K562 (cell line): ENCODE results near the gene PIP5K1B. TPM values are rescaled to one million over a fixed set of nuclear protein-coding genes. Genes with fewer than 3 reads are reported as not detected.

Experiments used
- ELF1 ChIP-seq: fragments of 200-800 bp; sonication (Bioruptor generic); IDR thresholded peaks from 2 replicates; pipeline ENCODE4 v1.6.1; 2016; ENCODE audit warnings: missing genetic modification characterization, missing compliant biosample characterization
- GABPB1 ChIP-seq: sonication (generic); formaldehyde crosslinking; IDR thresholded peaks from 2 replicates; pipeline ENCODE4 v1.8.0; 2022; ENCODE audit warnings: mild to moderate bottlenecking, missing genetic modification reagents
- HSF4 ChIP-seq: fragments of 250-450 bp; sonication (Bioruptor Pico); IDR thresholded peaks from 2 replicates; pipeline ENCODE4 v2.1.2; 2022; ENCODE audit warnings: mild to moderate bottlenecking, moderate library complexity, borderline replicate concordance
- NFIX ChIP-seq: fragments of 250-450 bp; sonication (Bioruptor Pico); IDR thresholded peaks from 2 replicates; pipeline ENCODE4 v1.4.0; 2020; ENCODE audit warnings: low read depth, mild to moderate bottlenecking, moderate library complexity
- RBM15 ChIP-seq: fragments of 200-400 bp; formaldehyde crosslinking; IDR thresholded peaks from 2 replicates; pipeline ENCODE4 v1.6.1; 2018; ENCODE audit warnings: mild to moderate bottlenecking, low read length, moderate library complexity; ENCODE audit not compliant: insufficient read depth
- STAG1 ChIP-seq: sonication (generic); formaldehyde crosslinking; IDR thresholded peaks from 2 replicates; pipeline ENCODE4 v1.5.0; 2020; ENCODE audit warnings: missing genetic modification reagents, borderline replicate concordance
- TCF3 ChIP-seq: sonication (generic); formaldehyde crosslinking; IDR thresholded peaks from 2 replicates; pipeline ENCODE4 v1.4.0; 2020; ENCODE audit warnings: mild to moderate bottlenecking, missing genetic modification reagents
- ZNF431 ChIP-seq: sonication (generic); formaldehyde crosslinking; IDR thresholded peaks from 2 replicates; pipeline ENCODE4 v1.8.0; 2022; ENCODE audit warnings: mild to moderate bottlenecking, missing genetic modification reagents
- polyA plus RNA-seq, 8 experiments: library from polyadenylated mRNA; depleted of rRNA in 4 of 8; stranded (reverse) in 5 of 8; unstranded in 3 of 8; fragments of >200 nt; fragmentation: Nextera tagmentation in 2 of 8; fragmentation: Illumina TruSeq in 1 of 8; extraction: Ambion mirVana in 2 of 8; extraction: Trizol in 1 of 8; gene quantifications; 2 replicates each; pipeline versions ENCODE4 v1.2.1 to v1.2.3, GENCODE V29; 2011 to 2014; ENCODE audit warnings: inconsistent platforms in 1 of 8, missing spikeins in 1 of 8
- total RNA-seq, 7 experiments: library from RNA; depleted of rRNA in 6 of 7; stranded (reverse); fragments of >200 nt in 6 of 7; fragmentation: Illumina TruSeq in 2 of 7; extraction: Trizol in 2 of 7; gene quantifications; 2 replicates each; pipeline versions ENCODE4 v1.2.1 to v1.2.3, GENCODE V29; 2011 to 2021; ENCODE audit warnings: low replicate concordance in 1 of 7
- TF ChIP-seq, protein P1 (sequence below): IDR thresholded peaks from 3 replicates; pipeline ENCODE4 v1.6.1; 2011; ENCODE audit warnings: borderline replicate concordance, mild to moderate bottlenecking, moderate library complexity; ENCODE audit not compliant: insufficient read length; ENCODE audit errors: extremely low read depth
- TF ChIP-seq, protein P2 (sequence below): fragments of 250-450 bp; sonication (Bioruptor Pico); IDR thresholded peaks from 2 replicates; pipeline ENCODE4 v1.5.0; 2021
- TF ChIP-seq, protein P3 (sequence below): fragments of 450-650 bp; IDR thresholded peaks from 2 replicates; pipeline ENCODE4 v1.6.1; 2017; ENCODE audit warnings: antibody characterized with exemption, mild to moderate bottlenecking
- TF ChIP-seq, protein P4 (sequence below): fragments of 250-450 bp; sonication (Bioruptor Pico); IDR thresholded peaks from 2 replicates; pipeline ENCODE4 v1.4.0; 2020; ENCODE audit warnings: borderline replicate concordance

Gene PIP5K1B
- total and polyA plus RNA-seq, 9 of the 15 experiments (the other 6 are each of a cell fraction or from before 2014, with no cell fraction given), result 3.1 to 12.9 (median 7.4) TPM

DNA sequence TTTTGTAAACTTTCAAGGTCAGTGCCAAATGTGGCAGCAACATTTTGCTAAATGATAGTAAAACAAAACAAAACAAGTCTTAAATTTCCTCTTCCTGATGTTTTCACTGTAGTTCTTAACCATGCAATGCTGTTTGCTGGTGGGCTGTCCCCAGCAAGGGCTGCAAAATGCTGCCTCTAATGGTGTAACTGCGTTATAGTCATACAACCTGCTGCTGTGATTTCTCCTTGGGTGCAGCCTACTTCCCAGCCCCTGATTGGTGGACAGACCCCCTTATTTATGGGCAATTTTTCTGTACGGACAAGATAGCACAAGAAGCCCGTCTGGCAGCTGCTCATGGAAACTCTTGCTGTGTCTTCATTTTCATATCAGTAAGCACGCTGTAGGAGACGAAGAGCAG lies 26.6 kb upstream of the PIP5K1B start (continued):
- TF ChIP-seq NFIX (CRISPR knock-in tag), result no peak
- no peak for TF ChIP-seq ELF1 (tag)
- TF ChIP-seq ZNF431 (CRISPR knock-in tag), result no peak
- TF ChIP-seq, protein P1, sequence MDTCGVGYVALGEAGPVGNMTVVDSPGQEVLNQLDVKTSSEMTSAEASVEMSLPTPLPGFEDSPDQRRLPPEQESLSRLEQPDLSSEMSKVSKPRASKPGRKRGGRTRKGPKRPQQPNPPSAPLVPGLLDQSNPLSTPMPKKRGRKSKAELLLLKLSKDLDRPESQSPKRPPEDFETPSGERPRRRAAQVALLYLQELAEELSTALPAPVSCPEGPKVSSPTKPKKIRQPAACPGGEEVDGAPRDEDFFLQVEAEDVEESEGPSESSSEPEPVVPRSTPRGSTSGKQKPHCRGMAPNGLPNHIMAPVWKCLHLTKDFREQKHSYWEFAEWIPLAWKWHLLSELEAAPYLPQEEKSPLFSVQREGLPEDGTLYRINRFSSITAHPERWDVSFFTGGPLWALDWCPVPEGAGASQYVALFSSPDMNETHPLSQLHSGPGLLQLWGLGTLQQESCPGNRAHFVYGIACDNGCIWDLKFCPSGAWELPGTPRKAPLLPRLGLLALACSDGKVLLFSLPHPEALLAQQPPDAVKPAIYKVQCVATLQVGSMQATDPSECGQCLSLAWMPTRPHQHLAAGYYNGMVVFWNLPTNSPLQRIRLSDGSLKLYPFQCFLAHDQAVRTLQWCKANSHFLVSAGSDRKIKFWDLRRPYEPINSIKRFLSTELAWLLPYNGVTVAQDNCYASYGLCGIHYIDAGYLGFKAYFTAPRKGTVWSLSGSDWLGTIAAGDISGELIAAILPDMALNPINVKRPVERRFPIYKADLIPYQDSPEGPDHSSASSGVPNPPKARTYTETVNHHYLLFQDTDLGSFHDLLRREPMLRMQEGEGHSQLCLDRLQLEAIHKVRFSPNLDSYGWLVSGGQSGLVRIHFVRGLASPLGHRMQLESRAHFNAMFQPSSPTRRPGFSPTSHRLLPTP, result no peak
- TF ChIP-seq RBM15, result no peak
- TF ChIP-seq, protein P2, sequence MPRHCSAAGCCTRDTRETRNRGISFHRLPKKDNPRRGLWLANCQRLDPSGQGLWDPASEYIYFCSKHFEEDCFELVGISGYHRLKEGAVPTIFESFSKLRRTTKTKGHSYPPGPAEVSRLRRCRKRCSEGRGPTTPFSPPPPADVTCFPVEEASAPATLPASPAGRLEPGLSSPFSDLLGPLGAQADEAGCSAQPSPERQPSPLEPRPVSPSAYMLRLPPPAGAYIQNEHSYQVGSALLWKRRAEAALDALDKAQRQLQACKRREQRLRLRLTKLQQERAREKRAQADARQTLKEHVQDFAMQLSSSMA (CRISPR knock-in tag), result no peak
- TF ChIP-seq HSF4 (CRISPR knock-in tag), result no peak
- peak; percentile 26; the same call in 1 of the 2 replicates for TF ChIP-seq TCF3 (CRISPR knock-in tag)
- TF ChIP-seq, protein P3, sequence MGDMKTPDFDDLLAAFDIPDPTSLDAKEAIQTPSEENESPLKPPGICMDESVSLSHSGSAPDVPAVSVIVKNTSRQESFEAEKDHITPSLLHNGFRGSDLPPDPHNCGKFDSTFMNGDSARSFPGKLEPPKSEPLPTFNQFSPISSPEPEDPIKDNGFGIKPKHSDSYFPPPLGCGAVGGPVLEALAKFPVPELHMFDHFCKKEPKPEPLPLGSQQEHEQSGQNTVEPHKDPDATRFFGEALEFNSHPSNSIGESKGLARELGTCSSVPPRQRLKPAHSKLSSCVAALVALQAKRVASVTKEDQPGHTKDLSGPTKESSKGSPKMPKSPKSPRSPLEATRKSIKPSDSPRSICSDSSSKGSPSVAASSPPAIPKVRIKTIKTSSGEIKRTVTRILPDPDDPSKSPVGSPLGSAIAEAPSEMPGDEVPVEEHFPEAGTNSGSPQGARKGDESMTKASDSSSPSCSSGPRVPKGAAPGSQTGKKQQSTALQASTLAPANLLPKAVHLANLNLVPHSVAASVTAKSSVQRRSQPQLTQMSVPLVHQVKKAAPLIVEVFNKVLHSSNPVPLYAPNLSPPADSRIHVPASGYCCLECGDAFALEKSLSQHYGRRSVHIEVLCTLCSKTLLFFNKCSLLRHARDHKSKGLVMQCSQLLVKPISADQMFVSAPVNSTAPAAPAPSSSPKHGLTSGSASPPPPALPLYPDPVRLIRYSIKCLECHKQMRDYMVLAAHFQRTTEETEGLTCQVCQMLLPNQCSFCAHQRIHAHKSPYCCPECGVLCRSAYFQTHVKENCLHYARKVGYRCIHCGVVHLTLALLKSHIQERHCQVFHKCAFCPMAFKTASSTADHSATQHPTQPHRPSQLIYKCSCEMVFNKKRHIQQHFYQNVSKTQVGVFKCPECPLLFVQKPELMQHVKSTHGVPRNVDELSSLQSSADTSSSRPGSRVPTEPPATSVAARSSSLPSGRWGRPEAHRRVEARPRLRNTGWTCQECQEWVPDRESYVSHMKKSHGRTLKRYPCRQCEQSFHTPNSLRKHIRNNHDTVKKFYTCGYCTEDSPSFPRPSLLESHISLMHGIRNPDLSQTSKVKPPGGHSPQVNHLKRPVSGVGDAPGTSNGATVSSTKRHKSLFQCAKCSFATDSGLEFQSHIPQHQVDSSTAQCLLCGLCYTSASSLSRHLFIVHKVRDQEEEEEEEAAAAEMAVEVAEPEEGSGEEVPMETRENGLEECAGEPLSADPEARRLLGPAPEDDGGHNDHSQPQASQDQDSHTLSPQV, result no peak
- no peak for TF ChIP-seq GABPB1
- no peak for TF ChIP-seq STAG1 (CRISPR knock-in tag)
- TF ChIP-seq, protein P4, sequence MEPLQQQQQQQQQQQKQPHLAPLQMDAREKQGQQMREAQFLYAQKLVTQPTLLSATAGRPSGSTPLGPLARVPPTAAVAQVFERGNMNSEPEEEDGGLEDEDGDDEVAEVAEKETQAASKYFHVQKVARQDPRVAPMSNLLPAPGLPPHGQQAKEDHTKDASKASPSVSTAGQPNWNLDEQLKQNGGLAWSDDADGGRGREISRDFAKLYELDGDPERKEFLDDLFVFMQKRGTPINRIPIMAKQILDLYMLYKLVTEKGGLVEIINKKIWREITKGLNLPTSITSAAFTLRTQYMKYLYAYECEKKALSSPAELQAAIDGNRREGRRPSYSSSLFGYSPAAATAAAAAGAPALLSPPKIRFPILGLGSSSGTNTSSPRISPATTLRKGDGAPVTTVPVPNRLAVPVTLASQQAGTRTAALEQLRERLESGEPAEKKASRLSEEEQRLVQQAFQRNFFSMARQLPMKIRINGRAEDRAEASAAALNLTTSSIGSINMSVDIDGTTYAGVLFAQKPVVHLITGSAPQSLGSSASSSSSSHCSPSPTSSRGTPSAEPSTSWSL (CRISPR knock-in tag), result no peak
